B cell (primary cell): ENCODE data around the gene CNTNAP1. TPM values are rescaled to one million over a fixed set of nuclear protein-coding genes. Genes with fewer than 3 reads are reported as not detected.

Experiments used
- ATAC-seq: fragments of 200-7000 bp; cut with Tn5 transposase; one replicate; pipeline ENCODE4 v1.10.0; 2021; ENCODE audit warnings: low read depth, mild to moderate bottlenecking, moderate number of reproducible peaks, moderate library complexity
- CTCF ChIA-PET: fragments of 350-600 bp; sonication (Branson Sonifier 250); formaldehyde crosslinking; loops from one replicate; lab custom pipeline; 2021; ENCODE audit warnings: antibody characterized with exemption, inconsistent platforms; lab: Charles Lee
- POLR2A ChIA-PET: fragments of 350-600 bp; sonication (Branson Sonifier 250); formaldehyde crosslinking; loops from one replicate; lab custom pipeline; 2021; ENCODE audit warnings: antibody characterized with exemption; lab: Charles Lee
- DNase-seq: peaks from one replicate; pipeline ENCODE4 v3.0.0; 2013
- H2AFZ ChIP-seq: 2 replicates; pipeline ENCODE4 v1.6.1; 2012; ENCODE audit warnings: mild to moderate bottlenecking, low read depth, low read length; ENCODE audit not compliant: insufficient read depth, poor library complexity, severe bottlenecking
- H3K27ac ChIP-seq, 2 donors: 1 replicate in 1 of 2; 2 replicates in 1 of 2; pipeline ENCODE4 v1.5.1; 2012 to 2013; ENCODE audit warnings: low read length in 2 of 2, mild to moderate bottlenecking in 2 of 2, moderate library complexity in 1 of 2
- H3K27me3 ChIP-seq, 4 experiments: fragments of 200-600 bp in 1 of 4; sonication (generic) in 1 of 4; replicated peaks in 1 of 4; 1 replicate in 2 of 4; 2 replicates in 2 of 4; pipeline versions ENCODE4 v1.6.1 to v1.7.0; 2013 to 2016; ENCODE audit warnings: low read length in 3 of 4, mild to moderate bottlenecking in 2 of 4, mixed read lengths in 1 of 4, moderate library complexity in 1 of 4; ENCODE audit not compliant: insufficient read depth in 4 of 4, control insufficient read depth in 3 of 4; ENCODE audit errors: control extremely low read depth in 1 of 4
- H3K36me3 ChIP-seq, 2 experiments: replicated peaks in 1 of 2; 1 replicate in 1 of 2; 2 replicates in 1 of 2; pipeline versions ENCODE4 v1.6.1 to v1.7.1; 2013; ENCODE audit warnings: low read length in 1 of 2; ENCODE audit not compliant: insufficient read depth in 2 of 2, control insufficient read depth in 1 of 2; ENCODE audit errors: control extremely low read depth in 1 of 2, extremely low read depth in 1 of 2
- H3K4me1 ChIP-seq, 2 donors: fragments of 200-600 bp in 1 of 2; sonication (generic) in 1 of 2; 1 replicate in 1 of 2; 2 replicates in 1 of 2; pipeline versions ENCODE4 v1.5.1 to v1.6.1; 2013 to 2017; ENCODE audit warnings: low read length in 2 of 2; ENCODE audit not compliant: control insufficient read depth in 2 of 2, insufficient read depth in 2 of 2
- H3K4me2 ChIP-seq: replicated peaks from 2 replicates; pipeline ENCODE3; 2012; ENCODE audit warnings: mild to moderate bottlenecking, low read depth, low read length; ENCODE audit not compliant: poor library complexity, severe bottlenecking
- H3K4me3 ChIP-seq, 5 experiments: fragments of 200-600 bp in 1 of 5; sonication (generic) in 1 of 5; 1 replicate in 3 of 5; 2 replicates in 2 of 5; pipeline versions ENCODE4 v1.5.1 to v1.7.0; 2011 to 2016; ENCODE audit warnings: low read length in 4 of 5, mild to moderate bottlenecking in 4 of 5, low read depth in 2 of 5, control low read depth in 1 of 5, moderate library complexity in 1 of 5; ENCODE audit not compliant: insufficient read depth in 1 of 5; ENCODE audit errors: control extremely low read depth in 1 of 5, extremely low read depth in 1 of 5
- H3K79me2 ChIP-seq: fragments of 200-600 bp; sonication (generic); one replicate; pipeline ENCODE4 v1.6.0; 2016; ENCODE audit warnings: low read length; ENCODE audit not compliant: control insufficient read depth, insufficient read depth
- H3K9ac ChIP-seq: fragments of 200-600 bp; sonication (generic); 2 replicates; pipeline ENCODE4 v1.6.1; 2017; ENCODE audit warnings: mild to moderate bottlenecking, low read length, moderate library complexity
- H3K9me3 ChIP-seq, 3 donors: one replicate each; pipeline versions ENCODE4 v1.6.1 to v1.7.1; 2013; ENCODE audit warnings: low read length in 2 of 3; ENCODE audit not compliant: control insufficient read depth in 2 of 3, insufficient read depth in 1 of 3; ENCODE audit errors: control extremely low read depth in 1 of 3
- H4K20me1 ChIP-seq: 2 replicates; pipeline ENCODE4 v1.6.0; 2012; ENCODE audit warnings: mild to moderate bottlenecking, low read length; ENCODE audit not compliant: insufficient read depth, control insufficient read depth, poor library complexity, severe bottlenecking
- H3K27ac Mint-ChIP-seq: one replicate; pipeline ENCODE4 v1.8.0; 2021; ENCODE audit warnings: mixed read lengths
- H3K27me3 Mint-ChIP-seq: one replicate; pipeline ENCODE4 v1.8.0; 2021; ENCODE audit warnings: mixed read lengths
- H3K4me1 Mint-ChIP-seq: one replicate; pipeline ENCODE4 v1.8.0; 2021; ENCODE audit warnings: mixed read lengths
- H3K4me3 Mint-ChIP-seq: one replicate; pipeline ENCODE4 v1.8.0; 2021; ENCODE audit warnings: mixed read lengths
- H3K9me3 Mint-ChIP-seq: one replicate; pipeline ENCODE4 v1.8.0; 2022; ENCODE audit warnings: mixed read lengths; ENCODE audit not compliant: insufficient read depth
- CTCF ChIP-seq: fragments of 200-600 bp; IDR thresholded peaks from one replicate; pipeline ENCODE4 v1.8.0; 2022; ENCODE audit warnings: antibody characterized with exemption, mild to moderate bottlenecking
- EZH2 ChIP-seq: IDR thresholded peaks from 2 replicates; pipeline ENCODE4 v1.6.1; 2012; ENCODE audit warnings: borderline replicate concordance, low read depth, mild to moderate bottlenecking, moderate library complexity, low read length; ENCODE audit not compliant: insufficient read depth, poor library complexity, severe bottlenecking
- WGBS: methylation state at CpG from one replicate; pipeline ENCODE4 v1.1.5; 2013; ENCODE audit warnings: missing lambda C conversion rate; ENCODE audit not compliant: insufficient coverage; 5-methylcytosine and 5-hydroxymethylcytosine counted together
- intact Hi-C: fragments of 100-400 bp; cut with micrococcal nuclease; formaldehyde crosslinking; loops from one replicate; pipeline ENCODE4 v1.10.0; 2022
- polyA plus RNA-seq: library from polyadenylated mRNA; depleted of rRNA; stranded (reverse); fragments of >200 nt; gene quantifications from 2 replicates; pipeline ENCODE4 v1.2.3, GENCODE V29; 2012
- total RNA-seq, 2 donors: library from RNA; stranded (reverse); fragments of 120-200 nt in 1 of 2; gene quantifications; 1 replicate in 1 of 2; 2 replicates in 1 of 2; pipeline versions ENCODE4 v1.2.3 to v1.2.4, GENCODE V29; 2013 to 2022

The CNTNAP1 gene
- total and polyA plus RNA-seq, 2 donors (not counting 1 experiment from before 2014, with no cell fraction given), result 3.5 to 4.7 TPM

- WGBS, result 100% methylated on average over 2 of the region's 2 CpGs
- no peak overlapping the region for H3K4me3 Mint-ChIP-seq
- H3K79me2 ChIP-seq, result peaks cover 5% of the 10 kb centered on the region
- no peak for ATAC-seq
- intact Hi-C loops, result no loop called here
- H3K9me3 Mint-ChIP-seq, result no peaks in the 10 kb centered on the region
- peaks cover 0 to 26% of the 10 kb centered on the region in 2 experiments for H3K36me3 ChIP-seq
- H4K20me1 ChIP-seq, result no peaks in the 10 kb centered on the region
- no peak overlapping the region for H2AFZ ChIP-seq
- TF ChIP-seq EZH2 (no peak), CTCF (no peak)
- H3K9me3 ChIP-seq, result no peaks in the 10 kb centered on the region
- no peak overlapping the region for H3K4me3 ChIP-seq
- no peak overlapping the region for H3K27ac ChIP-seq
- ChIA-PET POLR2A (interaction anchor here (0.7 kb wide), 2 partner anchors 8 to 113 kb away, joined by 4 read pairs; no protein-coding TSS in a partner anchor), CTCF (interaction anchor here (1.0 kb wide), 1 partner anchor 21 kb away, joined by 3 read pairs; no protein-coding TSS in a partner anchor)
- H3K27me3 ChIP-seq, result no peaks in the 10 kb centered on the region
- no peak for DNase-seq
- H3K4me2 ChIP-seq, result no peak overlapping the region
- no peak overlapping the region for H3K27ac Mint-ChIP-seq
- peaks cover 22% of the 10 kb centered on the region for H3K4me1 Mint-ChIP-seq
- no peak overlapping the region for H3K9ac ChIP-seq
- peaks cover 11 to 27% of the 10 kb centered on the region in 2 donors for H3K4me1 ChIP-seq
- H3K27me3 Mint-ChIP-seq, result no peaks in the 10 kb centered on the region
Observed at GRCh38 chr17:42698736-42699414, 16.5 kb downstream of the CNTNAP1 start.

- Histone ChIP-seq H3K4me3 (no peak overlapping the region), H3K79me2 (peaks cover 5% of the 10 kb centered on the region), H3K36me3 (peaks cover 0 to 29% of the 10 kb centered on the region in 2 experiments), H3K4me1 (peaks cover 12 to 32% of the 10 kb centered on the region in 2 donors), H3K4me2 (no peak overlapping the region), H2AFZ (no peak overlapping the region), H3K27me3 (no peaks in the 10 kb centered on the region), H3K9me3 (no peaks in the 10 kb centered on the region), H3K9ac (no peak overlapping the region), H3K27ac (no peak overlapping the region), H4K20me1 (no peaks in the 10 kb centered on the region)
- ChIA-PET POLR2A (no interaction called here), CTCF (interaction anchor here (1.0 kb wide), 1 partner anchor 20 kb away, joined by 3 read pairs; no protein-coding TSS in a partner anchor)
- DNase-seq, result no peak
- WGBS, result 90% methylated on average over 2 of the region's 4 CpGs
- Mint-ChIP-seq H3K27ac (no peak overlapping the region), H3K9me3 (no peaks in the 10 kb centered on the region), H3K4me1 (peaks cover 25% of the 10 kb centered on the region), H3K27me3 (no peaks in the 10 kb centered on the region), H3K4me3 (no peak overlapping the region)
- intact Hi-C loops, result no loop called here
- ATAC-seq, result no peak
- no peak for TF ChIP-seq EZH2
- TF ChIP-seq CTCF, result no peak
Observed at GRCh38 chr17:42699415-42699740, 17.0 kb downstream of the CNTNAP1 start.
